Measurements from ENCODE around the gene CCND1. TPM values are rescaled to one million over a fixed set of nuclear protein-coding genes. Genes with fewer than 3 reads are reported as not detected.

The CCND1 gene
- total and polyA plus RNA-seq, 9 of the 15 experiments (the other 6 are each of a cell fraction or from before 2014, with no cell fraction given) = 0.04 to 23.3 (median 3.8) TPM

- TF ChIP-seq ZNF57 (CRISPR knock-in tag; IDR thresholded peaks at IDR 0.05) (no peak), ZC3H11A (IDR thresholded peaks at IDR 0.05; ENCODE audit: low read depth, low read length) (no peak), ELF2 (CRISPR knock-in tag; IDR thresholded peaks at IDR 0.05) (peak; percentile 98), KLF16 (IDR thresholded peaks at IDR 0.05) (peak; percentile 67), CHD1 (IDR thresholded peaks at IDR 0.05; ENCODE audit: low read length) (peak; percentile 91), KLF1 (tag; IDR thresholded peaks at IDR 0.05) (peak; percentile 90; the same call in 1 of the 2 replicates), ZBTB2 (IDR thresholded peaks at IDR 0.05) (peak; percentile 88), POLR3A (IDR thresholded peaks at IDR 0.05; ENCODE audit: borderline replicate concordance, extremely low read depth, insufficient read depth, insufficient read length) (no peak), ZNF609 (CRISPR knock-in tag; IDR thresholded peaks at IDR 0.05; ENCODE audit: borderline replicate concordance) (0 out of 2 replicates have a peak, but pooled peaks have one; percentile 64), ZNF707 (CRISPR knock-in tag; conservative IDR thresholded peaks at IDR 0.05) (no peak), CTBP1 (IDR thresholded peaks at IDR 0.05; ENCODE audit: borderline replicate concordance) (peak; percentile 38; the same call in 1 of the 2 replicates), ZNF583 (CRISPR knock-in tag; IDR thresholded peaks at IDR 0.05) (no peak), YY1 (IDR thresholded peaks at IDR 0.05; ENCODE audit: borderline replicate concordance in 1 of 3, control insufficient read depth in 1 of 3, extremely low read depth in 1 of 3, insufficient read depth in 3 of 3, insufficient read length in 1 of 3, insufficient replicate concordance in 2 of 3, low read depth in 1 of 3, low read length in 2 of 3) (peak in 2 of 3 experiments; percentile 70 to 87), TEAD4 (IDR thresholded peaks at IDR 0.05; ENCODE audit: low read length) (no peak), TEAD4 (CRISPR knock-in tag; IDR thresholded peaks at IDR 0.05; ENCODE audit: borderline replicate concordance) (no peak), ZNF740 (CRISPR knock-in tag; IDR thresholded peaks at IDR 0.05) (no peak), ZNF740 (tag; IDR thresholded peaks at IDR 0.05) (no peak), ZSCAN32 (CRISPR knock-in tag; IDR thresholded peaks at IDR 0.05) (no peak), NFATC3 (IDR thresholded peaks at IDR 0.05) (no peak)
Observed at GRCh38 chr11:69674886-69675714, 34.1 kb downstream of the CCND1 start, which contains the start of gene LTO1 (continued).
